KMS-11 (cell line): ENCODE measurements around the gene APELA.
"Not testable (repeated sequence)": the region's sequence is repeated elsewhere in the genome, so short reads cannot be mapped to it uniquely, and the experiment has no call there.

Experiments used
- H2AFZ ChIP-seq: fragments of 200-600 bp; sonication (generic); 2 replicates; pipeline ENCODE4 v1.6.1; 2016; ENCODE audit warnings: antibody characterized with exemption, mixed run types, low read depth
- H3K27ac ChIP-seq: fragments of 200-600 bp; sonication (generic); 2 replicates; pipeline ENCODE4 v1.6.1; 2016; ENCODE audit warnings: mild to moderate bottlenecking, mixed run types
- H3K27me3 ChIP-seq: fragments of 200-600 bp; sonication (generic); 2 replicates; pipeline ENCODE4 v1.6.1; 2017; ENCODE audit warnings: mild to moderate bottlenecking, low read depth, mixed run types, moderate library complexity; ENCODE audit not compliant: insufficient read depth
- H3K36me3 ChIP-seq: fragments of 200-600 bp; sonication (generic); 2 replicates; pipeline ENCODE4 v1.6.1; 2017; ENCODE audit warnings: mild to moderate bottlenecking, mixed run types; ENCODE audit not compliant: insufficient read depth
- H3K4me1 ChIP-seq: fragments of 200-600 bp; sonication (generic); 2 replicates; pipeline ENCODE4 v1.6.1; 2016; ENCODE audit warnings: mild to moderate bottlenecking, low read depth, mixed run types; ENCODE audit not compliant: poor library complexity, severe bottlenecking
- H3K4me2 ChIP-seq: fragments of 200-600 bp; sonication (generic); 2 replicates; pipeline ENCODE4 v1.7.0; 2016; ENCODE audit warnings: mild to moderate bottlenecking, mixed run types
- H3K4me3 ChIP-seq: fragments of 200-600 bp; sonication (generic); IDR thresholded peaks from 2 replicates; pipeline ENCODE4 v1.6.1; 2017; ENCODE audit warnings: low read depth, low read length, mixed read lengths; ENCODE audit not compliant: insufficient read depth
- H3K79me2 ChIP-seq: fragments of 200-600 bp; sonication (generic); 2 replicates; pipeline ENCODE4 v1.6.1; 2016; ENCODE audit warnings: low read depth, mixed run types; ENCODE audit not compliant: insufficient read depth
- H3K9ac ChIP-seq: fragments of 200-600 bp; sonication (generic); 2 replicates; pipeline ENCODE4 v1.6.1; 2016; ENCODE audit warnings: mild to moderate bottlenecking, mixed run types
- H4K20me1 ChIP-seq: fragments of 200-600 bp; sonication (generic); 2 replicates; pipeline ENCODE4 v1.6.1; 2016; ENCODE audit warnings: mild to moderate bottlenecking, mixed run types; ENCODE audit not compliant: insufficient read depth
- TF ChIP-seq, protein P1 (sequence below): fragments of 200-600 bp; sonication (generic); conservative IDR thresholded peaks from 2 replicates; pipeline ENCODE4 v1.6.1; 2017; ENCODE audit warnings: low read depth, mild to moderate bottlenecking, antibody characterized with exemption, low read length, moderate library complexity, mixed read lengths

The APELA gene

DNA sequence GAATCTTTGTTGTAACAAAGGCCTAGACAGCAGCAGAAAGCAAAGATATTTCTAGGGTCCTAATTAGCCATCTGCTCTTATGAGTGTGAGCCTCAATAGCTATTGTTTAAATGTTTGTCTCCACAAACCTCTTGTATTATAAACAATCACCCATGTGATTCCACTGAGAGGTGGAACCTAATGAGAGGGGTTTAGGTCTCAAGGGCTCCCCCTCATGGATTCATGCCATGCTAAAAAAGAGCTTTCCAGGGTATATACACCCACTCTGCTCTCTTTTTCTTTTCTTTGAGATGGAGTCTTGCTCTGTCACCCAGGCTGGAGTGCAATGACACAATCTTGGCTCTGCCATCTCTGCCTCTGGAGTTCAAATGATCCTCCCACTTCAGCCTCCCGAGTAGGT is 58.4 kb downstream of the APELA start:
- peaks cover 13% of the 10 kb centered on the region for H3K4me1 ChIP-seq
- H2AFZ ChIP-seq, result no peak overlapping the region; the same call in 1 of the 2 replicates
- no peaks in the 10 kb centered on the region for H4K20me1 ChIP-seq
- no peaks in the 10 kb centered on the region for H3K36me3 ChIP-seq
- no peak overlapping the region for H3K9ac ChIP-seq
- H3K79me2 ChIP-seq, result no peaks in the 10 kb centered on the region
- no peak overlapping the region for H3K27ac ChIP-seq
- H3K4me2 ChIP-seq, result no peak overlapping the region
- no peaks in the 10 kb centered on the region for H3K27me3 ChIP-seq
- H3K4me3 ChIP-seq, result no peak overlapping the region
- TF ChIP-seq, protein P1, sequence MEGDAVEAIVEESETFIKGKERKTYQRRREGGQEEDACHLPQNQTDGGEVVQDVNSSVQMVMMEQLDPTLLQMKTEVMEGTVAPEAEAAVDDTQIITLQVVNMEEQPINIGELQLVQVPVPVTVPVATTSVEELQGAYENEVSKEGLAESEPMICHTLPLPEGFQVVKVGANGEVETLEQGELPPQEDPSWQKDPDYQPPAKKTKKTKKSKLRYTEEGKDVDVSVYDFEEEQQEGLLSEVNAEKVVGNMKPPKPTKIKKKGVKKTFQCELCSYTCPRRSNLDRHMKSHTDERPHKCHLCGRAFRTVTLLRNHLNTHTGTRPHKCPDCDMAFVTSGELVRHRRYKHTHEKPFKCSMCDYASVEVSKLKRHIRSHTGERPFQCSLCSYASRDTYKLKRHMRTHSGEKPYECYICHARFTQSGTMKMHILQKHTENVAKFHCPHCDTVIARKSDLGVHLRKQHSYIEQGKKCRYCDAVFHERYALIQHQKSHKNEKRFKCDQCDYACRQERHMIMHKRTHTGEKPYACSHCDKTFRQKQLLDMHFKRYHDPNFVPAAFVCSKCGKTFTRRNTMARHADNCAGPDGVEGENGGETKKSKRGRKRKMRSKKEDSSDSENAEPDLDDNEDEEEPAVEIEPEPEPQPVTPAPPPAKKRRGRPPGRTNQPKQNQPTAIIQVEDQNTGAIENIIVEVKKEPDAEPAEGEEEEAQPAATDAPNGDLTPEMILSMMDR, result no peak; the same call in 1 of the 2 replicates

- peaks cover 13% of the 10 kb centered on the region for H3K4me1 ChIP-seq
- not testable (repeated sequence) for H2AFZ ChIP-seq, H3K4me3 ChIP-seq, H3K27me3 ChIP-seq, H3K79me2 ChIP-seq, H3K27ac ChIP-seq, H3K36me3 ChIP-seq, H3K4me2 ChIP-seq, H3K9ac ChIP-seq, H4K20me1 ChIP-seq
Measured at GRCh38 chr4:164935865-164936606, 59.1 kb downstream of the APELA start.

DNA sequence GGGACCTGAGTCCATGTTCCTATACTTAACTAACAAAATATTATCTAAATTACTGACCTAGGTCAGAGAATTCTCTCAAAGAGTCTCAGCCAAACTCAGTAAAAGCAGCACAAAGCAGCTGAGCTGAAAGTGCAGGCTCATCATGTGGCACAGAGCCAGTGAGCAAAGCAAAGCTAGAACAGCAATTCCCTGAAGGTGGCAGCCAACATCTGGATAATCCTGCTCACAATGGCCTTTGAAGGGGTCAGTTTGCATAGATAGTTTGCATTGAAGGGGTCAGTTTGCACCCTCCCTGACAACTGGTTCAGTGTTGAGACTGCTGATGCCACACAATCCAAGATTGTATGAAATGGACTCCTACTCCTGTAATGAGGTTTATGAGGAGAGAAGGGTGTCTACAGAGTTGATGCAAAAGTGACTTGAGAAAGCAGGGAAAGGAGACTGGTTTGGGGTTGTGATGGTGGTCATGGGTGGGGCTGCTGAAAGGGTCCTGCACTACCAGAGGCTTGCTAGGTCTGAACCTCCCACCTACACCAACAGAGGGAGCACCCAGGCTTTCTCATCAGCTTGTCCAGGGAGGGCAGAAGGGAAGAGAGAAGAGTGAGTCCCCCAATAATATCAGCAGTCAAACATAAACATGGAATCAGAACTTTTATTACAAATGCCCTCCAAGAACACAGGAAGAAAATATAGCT is 60.7 kb downstream of the APELA start:
- Histone ChIP-seq H3K79me2 (no peaks in the 10 kb centered on the region), H3K36me3 (no peaks in the 10 kb centered on the region), H3K4me2 (peak overlapping the region; percentile 22; the same call in 1 of the 2 replicates), H3K27ac (no peak overlapping the region), H4K20me1 (no peaks in the 10 kb centered on the region), H2AFZ (no peak overlapping the region), H3K9ac (no peak overlapping the region), H3K27me3 (no peaks in the 10 kb centered on the region), H3K4me3 (no peak overlapping the region), H3K4me1 (peaks cover 13% of the 10 kb centered on the region)
- TF ChIP-seq, protein P1, result peak; percentile 53; the same call in 1 of the 2 replicates

GRCh38 chr4:164943192-164943591 is 66.2 kb downstream of the APELA start:
- TF ChIP-seq, protein P1, result no peak
- Histone ChIP-seq H3K27ac (no peak overlapping the region), H3K27me3 (no peaks in the 10 kb centered on the region), H2AFZ (no peak overlapping the region), H3K9ac (no peak overlapping the region), H3K4me1 (no peaks in the 10 kb centered on the region), H4K20me1 (no peaks in the 10 kb centered on the region), H3K4me3 (no peak overlapping the region), H3K36me3 (no peaks in the 10 kb centered on the region), H3K4me2 (no peak overlapping the region), H3K79me2 (no peaks in the 10 kb centered on the region)

DNA sequence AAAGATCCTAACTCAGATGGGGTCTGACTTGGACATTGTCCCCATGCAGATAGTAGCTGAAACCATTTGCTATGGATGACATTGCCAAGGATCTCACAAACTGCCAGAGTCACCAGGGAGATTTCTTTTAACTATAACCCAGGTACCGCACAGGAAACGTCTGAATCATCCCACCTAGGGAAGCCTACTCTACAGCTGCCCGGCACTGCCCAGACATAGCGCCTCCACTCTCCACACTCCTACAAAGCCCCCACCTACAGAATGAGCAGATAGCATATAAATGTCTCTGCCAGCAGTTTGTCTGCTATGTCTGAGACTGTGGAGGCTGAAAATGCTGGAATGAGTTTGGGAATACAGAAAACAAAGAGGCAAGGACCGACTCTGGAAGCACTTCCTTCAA is 68.2 kb downstream of the APELA start:
- H4K20me1 ChIP-seq, result no peaks in the 10 kb centered on the region
- no peaks in the 10 kb centered on the region for H3K27me3 ChIP-seq
- H3K79me2 ChIP-seq, result no peaks in the 10 kb centered on the region
- no peak overlapping the region for H3K4me2 ChIP-seq
- TF ChIP-seq, protein P1, result no peak
- H3K27ac ChIP-seq, result no peak overlapping the region
- H2AFZ ChIP-seq, result no peak overlapping the region
- H3K36me3 ChIP-seq, result no peaks in the 10 kb centered on the region
- H3K9ac ChIP-seq, result no peak overlapping the region
- H3K4me3 ChIP-seq, result no peak overlapping the region
- no peaks in the 10 kb centered on the region for H3K4me1 ChIP-seq
